ENCODE measurements around the gene TPSB2.
"Not testable (repeated sequence)": the region's sequence is repeated elsewhere in the genome, so short reads cannot be mapped to it uniquely, and the experiment has no call there.

DNA sequence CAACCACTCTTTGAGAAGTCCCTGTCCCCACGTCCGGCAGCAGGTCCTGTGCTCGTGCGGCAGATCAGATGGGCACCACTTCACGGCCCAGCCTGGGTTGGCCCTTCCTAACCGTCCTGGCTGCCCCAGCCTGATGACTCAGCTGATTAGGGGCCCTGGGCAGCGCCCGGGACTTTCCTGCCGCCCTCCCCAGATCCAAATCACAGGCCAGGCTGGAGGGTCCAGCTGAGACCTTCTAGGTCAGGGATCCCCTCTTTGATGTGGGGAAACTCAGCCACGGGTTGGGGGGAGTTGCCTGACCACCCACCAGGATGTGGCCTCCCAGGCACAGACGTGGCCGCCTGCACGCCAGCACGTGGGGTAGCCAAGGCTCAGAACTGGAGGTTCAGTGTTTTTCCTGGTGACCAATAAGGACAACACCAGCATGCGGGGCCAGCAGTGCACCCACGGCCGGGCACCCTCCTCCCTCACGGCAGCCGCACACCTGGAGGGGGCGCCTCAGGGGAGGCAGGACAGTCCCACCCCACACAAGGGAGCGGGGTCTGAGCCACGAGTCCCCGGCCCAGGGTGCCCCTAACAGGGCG is 4.2 kb downstream of the TPSB2 start:
- not testable (repeated sequence) for TF ChIP-seq CTCF (conservative IDR thresholded peaks at IDR 0.05); EZH2 (IDR thresholded peaks at IDR 0.05; ENCODE audit: low read depth)
